Activated T-cell treated with anti-CD3 and anti-CD28 coated beads for 24 hours (primary cell): ENCODE measurements around the gene AGL.
"Not testable (repeated sequence)": the region's sequence is repeated elsewhere in the genome, so short reads cannot be mapped to it uniquely, and the experiment has no call there.

Experiments
- DNase-seq: peaks from one replicate; pipeline ENCODE4 v3.0.0-alpha.2; 2020; ENCODE audit warnings: low read depth

Gene AGL

DNA sequence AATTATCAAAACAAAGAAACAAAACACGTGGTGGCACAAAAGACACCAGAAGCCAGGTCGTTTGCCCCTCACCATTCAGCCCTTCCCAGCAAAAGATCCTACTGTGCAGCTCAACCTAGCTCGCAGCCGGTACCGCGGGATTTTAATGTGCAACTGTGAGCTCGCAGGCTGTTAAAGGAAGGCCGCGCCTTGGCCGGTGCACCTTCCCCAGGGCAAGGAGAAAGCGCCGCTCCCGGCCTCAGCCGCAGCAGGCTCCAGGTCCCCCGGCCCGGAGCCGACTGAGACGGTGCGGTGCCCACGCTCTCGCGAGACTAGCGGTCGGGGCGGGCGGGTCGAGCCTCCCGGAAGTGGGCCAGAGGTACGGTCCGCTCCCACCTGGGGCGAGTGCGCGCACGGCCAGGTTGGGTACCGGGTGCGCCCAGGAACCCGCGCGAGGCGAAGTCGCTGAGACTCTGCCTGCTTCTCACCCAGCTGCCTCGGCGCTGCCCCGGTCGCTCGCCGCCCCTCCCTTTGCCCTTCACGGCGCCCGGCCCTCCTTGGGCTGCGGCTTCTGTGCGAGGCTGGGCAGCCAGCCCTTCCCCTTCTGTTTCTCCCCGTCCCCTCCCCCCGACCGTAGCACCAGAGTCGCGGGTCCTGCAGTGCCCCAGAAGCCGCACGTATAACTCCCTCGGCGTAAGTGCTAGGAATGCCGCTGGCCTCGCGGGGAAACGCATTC is at the start of gene AGL:
TSS of gene AGL (plus strand) at position 618 of the 715 bp plus-strand sequence. CDS start 682 bp downstream, outside the sequence.
- peak; percentile 73 for DNase-seq

DNA sequence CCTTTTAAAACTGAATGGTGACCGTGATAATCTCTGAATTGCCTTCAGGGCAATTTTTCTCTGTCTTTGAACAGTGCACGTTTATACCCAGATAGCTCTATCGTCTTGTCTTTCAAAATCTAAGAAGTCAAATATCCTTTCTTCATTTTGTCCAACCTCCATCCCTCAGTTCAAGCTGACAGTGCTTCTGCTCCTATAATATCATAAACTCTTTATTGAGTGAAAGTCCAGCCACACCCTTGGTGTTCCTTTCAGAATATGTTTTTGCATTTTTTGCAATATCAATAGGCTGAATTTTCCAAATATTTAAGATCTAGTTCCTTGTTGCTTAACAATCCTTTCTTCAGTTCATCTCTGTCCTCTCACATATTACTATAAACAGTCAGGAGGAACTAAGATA is 48.6 kb upstream of the AGL start:
- DNase-seq: no peak

DNA sequence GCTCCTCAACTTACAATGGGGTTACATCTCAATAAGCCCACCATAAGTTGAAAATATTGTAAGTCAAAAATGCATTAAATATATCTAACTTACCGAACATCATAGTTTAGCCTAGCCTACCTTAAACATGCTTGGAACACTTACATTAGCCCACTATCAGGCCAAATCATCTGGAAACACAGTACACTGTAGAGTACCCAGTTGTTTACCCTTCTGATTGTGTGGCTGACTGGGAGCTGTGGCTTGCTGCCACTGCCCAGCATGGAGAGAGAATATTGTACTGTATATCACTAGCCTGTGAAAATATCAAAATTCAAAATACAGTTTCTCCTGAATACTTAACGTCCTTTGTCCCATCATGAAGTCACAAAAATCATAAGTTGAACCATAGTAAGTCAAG is 43.3 kb upstream of the AGL start:
- DNase-seq: no peak

DNA sequence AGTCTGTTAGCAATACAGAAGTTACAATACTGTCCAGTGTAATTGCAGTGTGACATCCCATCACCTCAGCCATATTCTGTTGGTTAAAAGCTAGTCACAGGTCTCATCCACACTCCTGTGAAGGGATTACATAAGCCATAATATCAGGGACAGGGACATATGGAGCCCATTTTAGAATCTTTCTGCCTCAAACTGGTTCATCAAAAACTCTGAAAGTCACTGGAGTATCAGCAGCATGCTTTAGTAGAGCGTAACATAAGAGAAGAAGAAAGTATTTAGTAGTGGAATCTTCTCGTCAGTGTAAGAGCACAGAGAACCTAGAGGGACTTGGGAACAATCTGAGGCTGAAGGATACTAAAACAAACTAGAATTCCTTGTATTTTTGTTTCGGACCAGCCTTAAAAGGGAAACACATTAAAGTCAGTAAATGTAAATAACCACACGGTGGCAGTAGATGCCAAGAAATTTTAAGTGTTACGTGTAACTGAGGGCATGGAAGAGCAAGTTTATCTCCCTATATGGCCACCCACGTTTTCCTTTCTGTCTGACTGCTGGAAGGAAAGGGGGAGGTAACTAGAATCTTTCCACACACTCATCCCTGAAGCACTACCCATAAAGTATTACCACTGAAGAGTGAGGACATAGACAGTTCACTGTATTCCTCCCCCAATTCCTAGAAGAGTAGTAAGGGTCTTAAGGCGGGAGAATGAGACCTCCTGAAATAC is 41.6 kb upstream of the AGL start:
- DNase-seq: peak; percentile 18

DNA sequence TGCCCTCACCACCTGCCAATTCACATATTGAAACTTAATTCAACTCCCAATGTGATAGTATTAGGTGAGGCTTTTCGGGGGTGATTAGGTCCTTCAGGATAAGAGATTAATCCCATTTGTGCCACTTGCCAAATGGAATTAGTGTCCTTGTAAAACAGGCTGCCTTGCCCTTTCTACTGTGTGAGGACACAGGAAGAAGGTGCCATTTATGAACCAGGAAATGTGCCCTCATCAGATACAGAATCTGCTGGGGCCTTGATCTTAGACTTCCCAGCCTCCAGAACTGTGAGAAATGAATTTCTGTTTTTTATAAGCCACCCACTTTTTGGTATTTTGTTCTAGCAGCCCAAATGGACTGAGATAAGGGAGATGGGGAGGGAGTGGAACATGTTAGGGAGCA is 39.1 kb upstream of the AGL start:
- DNase-seq: no peak

DNA sequence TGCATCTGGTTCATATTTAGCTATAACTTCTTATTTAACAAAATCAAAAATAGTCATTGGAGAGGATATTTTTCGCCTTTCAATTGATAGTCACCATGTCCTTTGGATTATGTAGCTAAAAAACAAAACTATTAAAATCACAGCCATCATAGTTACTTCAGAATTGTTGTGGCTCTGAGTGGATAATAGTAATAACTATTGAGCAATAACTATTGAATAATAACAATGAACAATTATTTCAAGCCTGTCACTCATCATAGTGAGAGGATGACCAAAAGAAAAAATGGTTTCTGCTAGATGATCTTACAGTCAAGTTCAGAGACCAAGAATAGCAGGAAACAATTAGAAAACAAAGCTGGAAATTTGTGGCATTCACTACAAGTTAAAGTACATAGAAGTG is 38.4 kb upstream of the AGL start:
- no peak for DNase-seq

DNA sequence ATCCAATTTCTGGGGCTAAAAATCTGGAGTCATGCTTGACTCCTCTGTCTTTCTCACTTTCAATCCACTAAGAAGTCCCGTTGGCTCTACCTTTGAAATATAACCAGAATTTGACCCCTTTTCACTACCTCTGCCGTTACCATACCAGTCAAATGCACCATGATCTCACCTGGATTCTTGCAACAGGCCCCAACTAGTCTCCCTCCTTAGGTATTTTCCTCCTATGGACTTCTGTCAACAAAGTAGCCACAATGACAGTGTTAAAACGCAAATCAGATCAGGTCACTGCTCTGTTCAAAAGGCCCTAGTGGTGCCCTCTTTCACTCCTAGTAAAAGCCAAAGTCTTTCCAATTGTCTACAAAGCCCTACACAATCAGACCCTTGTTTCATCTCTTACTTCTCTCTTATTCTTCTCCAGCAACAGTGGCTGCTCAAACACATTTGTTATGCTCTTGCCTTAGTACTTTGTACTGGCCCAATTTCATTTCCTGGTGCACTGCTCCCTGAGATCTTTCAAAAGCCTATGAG is 35.7 kb upstream of the AGL start:
- no peak for DNase-seq

DNA sequence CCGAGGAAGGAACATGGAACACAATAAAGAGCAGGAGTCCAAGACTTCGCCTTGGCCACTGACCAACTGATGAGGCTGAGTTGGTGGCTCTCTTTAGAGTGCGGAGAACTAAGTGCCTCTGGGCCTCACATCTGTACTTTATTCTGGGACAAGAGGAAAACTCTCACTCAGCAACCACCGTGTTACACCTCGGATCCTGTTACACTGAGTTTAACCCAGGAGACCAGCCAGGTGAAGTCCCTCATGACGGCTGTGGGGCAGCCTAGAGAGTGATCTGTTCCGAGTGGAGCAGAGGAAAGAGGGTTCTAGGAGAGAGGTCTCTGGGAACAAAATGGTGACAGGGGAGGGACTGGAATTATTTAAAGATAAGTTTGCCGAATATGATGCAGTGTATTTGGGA is 33.5 kb upstream of the AGL start:
- DNase-seq: no peak

DNA sequence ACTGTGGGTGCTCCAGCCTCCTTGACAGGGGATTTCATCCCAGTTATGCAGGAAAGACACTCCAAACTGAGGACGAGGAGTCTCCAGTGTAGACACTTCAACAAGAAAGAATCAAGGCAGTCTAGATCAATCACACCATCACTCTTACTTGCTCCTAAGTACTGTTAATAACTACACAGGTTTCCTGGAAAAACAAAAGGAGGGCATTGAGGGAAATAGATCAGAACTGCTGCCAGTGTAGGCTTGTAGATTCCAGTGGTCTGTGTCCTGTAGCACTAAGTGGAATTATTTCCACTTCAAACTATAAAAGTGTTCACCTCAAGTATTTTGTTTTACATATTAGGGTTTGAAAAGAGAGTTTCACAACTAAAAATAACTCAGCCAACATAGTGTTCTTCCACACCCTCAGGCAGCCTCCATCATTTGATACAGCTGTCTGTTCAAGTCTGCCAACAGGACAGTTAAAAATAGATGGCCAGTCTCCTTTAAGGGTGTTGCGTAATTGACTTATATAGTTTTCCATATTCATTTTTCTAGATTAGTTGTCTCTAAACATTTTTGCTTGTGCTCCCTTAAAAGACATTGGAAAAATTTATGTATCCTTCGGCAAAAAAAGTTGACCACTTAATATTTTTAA is 32.0 kb upstream of the AGL start:
- DNase-seq: no peak

DNA sequence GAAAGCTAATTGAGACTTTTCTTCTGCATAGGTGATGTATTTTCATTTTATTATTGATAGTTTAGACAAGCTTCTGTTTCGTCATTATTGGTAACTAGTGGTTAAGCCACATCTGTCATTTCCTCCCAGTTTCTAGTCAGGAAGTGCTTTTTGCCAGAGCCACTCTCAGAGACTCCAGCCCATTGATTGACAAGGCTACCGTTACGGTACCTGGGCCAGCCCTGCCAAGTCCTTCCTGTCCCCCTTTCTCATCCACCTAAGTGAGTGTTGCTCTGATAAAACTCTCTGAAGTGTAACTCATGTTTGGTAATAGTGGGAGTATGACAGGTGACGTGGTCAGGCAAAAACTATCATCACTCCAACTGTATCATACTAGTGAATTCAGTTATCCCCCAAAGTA is 29.6 kb upstream of the AGL start:
- DNase-seq: no peak

DNA sequence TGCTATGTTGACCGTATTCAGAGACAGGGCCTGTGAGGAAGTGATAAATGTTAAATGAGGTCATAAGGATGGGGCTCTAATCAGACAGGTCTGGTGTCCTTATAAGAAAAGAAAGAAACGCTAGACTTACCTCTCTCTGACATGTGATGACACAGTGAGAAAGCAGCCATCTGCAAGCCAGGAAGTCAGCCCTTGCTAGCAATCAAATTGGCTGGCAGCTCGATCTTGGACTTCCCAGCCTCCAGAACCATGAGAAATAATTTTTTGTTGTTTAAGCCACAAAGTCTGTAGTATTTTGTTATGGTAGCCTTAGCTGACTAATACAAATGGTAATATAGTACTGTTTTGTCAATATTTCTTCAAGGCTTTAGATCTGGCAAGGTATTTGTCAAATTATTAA is 25.1 kb upstream of the AGL start:
- DNase-seq: no peak

DNA sequence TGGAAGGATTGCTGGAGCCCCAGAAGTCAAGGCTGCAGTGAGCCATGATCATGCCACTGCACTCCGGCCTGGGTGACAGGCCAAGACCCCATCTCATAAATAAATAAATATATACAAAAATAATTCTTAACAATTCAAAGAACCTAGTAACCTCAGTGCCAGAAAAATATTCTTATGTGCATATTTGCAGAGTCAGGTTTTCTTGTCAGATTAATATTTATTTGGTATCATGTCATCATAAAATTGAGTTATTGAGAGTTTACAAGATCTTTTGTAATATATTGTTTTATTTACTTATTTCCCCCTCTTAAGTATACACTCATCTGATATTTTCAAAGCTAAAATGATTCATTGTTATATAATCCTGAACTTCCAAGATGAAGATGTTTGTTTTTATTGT is 24.5 kb upstream of the AGL start:
- no peak for DNase-seq

DNA sequence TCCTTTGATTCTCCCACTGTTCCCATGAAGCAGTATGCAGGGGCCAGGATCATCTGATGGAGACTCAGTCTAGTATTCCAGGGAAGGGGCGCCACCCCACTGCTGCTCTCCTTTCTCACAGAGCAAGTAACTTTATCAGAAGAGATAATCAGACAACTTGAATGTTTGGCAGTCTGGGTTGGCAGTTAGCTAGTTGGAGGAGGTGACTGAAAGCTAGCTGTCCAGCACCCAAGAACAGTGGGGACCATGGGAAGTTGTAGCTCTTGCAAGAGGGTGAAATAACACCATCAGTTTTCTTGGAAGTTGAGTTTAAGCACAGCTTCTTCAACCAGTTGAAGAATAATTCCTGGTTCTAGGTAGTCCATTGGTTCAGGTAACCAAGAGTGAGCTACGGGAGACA is 22.2 kb upstream of the AGL start:
- DNase-seq: no peak

DNA sequence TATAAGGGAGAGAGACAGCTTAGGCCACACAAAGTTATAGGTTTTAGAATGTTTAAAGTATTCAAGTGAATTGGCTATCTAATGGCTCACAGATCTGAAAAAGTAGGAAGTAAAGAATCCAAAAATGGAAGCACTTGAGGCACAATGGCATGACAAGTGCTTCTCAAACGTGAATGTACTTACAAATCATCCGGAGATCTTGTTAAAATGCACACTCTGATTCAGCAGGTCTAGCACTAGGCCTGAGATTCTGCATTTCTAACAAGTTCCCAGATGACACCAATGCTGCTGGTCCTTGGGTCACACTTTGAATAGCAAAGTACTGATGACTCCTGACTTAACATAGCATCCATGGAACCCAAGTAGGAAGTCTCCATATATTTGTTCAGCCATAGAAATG is 20.9 kb upstream of the AGL start:
- no peak for DNase-seq

DNA sequence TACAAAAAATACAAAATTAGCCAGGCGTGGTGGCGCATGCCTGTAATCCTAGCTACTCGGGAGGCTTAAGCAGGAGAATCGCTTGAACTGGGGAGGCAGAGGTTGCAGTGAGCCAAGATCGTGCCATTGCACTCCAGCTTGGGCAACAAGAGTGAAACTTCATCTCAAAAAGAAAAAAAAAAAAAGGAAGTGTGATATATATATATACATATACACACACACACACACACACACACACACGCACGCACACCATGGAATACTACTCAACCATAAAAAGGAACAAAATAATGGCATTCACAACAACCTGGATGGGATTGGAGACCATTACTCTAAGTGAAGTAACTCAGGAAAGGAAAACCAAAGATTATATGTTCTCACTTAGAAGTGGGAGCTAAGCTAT is 16.2 kb upstream of the AGL start:
- not testable (repeated sequence) for DNase-seq

DNA sequence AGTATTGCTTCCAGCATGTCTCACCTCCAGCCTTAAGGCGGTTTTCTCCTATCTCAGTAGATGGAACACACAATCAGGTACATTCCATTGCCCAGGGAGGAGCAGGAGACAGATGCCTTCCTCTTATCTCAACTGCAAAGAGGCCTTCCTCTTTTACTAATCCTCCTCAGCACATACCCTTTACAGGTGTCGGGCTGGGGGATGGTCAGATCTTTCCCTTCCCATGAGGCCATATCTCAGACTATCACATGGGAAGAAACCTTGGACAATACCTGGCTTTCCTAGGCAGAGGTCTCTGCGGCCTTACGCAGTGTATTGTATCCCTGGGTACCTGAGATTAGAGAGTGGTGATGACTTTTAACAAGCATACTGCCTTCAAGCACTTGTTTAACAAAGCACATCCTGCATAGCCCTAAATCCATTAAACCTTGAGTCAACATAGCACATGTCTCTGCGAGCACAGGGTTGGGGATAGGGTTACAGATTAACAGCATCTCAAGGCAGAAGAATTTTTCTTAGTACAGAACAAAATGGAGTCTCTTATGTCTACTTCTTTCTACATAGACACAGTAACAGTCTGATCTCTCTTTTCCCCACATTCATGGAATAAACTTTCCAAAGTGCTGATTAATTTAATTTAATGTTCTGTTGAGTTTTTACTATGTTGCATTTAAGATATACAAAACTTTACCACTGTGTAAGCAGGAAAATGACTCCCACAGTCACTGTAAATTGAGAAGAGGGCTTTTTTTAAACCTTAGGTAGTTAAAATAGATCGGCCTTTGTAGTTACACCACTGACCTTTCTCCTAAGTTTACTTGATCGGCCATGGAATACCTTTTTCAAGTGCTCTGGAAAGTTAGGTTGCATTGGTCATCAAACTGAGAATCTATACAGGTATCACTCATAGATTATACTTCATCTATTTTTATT is 13.7 kb upstream of the AGL start:
- not testable (repeated sequence) for DNase-seq

DNA sequence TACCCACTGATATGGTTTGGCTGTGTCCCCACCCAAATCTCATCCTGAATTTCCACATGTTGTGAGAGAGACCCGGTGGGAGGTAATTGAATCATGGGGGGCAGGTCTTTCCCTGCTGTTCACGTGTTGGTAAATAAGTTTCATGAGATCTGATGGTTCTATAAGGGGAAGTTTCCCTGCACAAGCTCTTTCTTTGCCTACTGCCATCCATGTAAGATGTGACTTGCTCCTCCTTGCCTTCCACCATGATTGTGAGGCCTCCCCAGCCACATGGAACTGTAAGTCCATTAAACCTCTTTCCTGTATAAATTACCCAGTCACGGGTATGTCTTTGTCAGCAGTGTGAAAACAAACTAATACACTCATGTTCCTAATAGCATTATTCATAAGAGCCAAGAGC is 9.8 kb upstream of the AGL start:
- DNase-seq: not testable (repeated sequence)

DNA sequence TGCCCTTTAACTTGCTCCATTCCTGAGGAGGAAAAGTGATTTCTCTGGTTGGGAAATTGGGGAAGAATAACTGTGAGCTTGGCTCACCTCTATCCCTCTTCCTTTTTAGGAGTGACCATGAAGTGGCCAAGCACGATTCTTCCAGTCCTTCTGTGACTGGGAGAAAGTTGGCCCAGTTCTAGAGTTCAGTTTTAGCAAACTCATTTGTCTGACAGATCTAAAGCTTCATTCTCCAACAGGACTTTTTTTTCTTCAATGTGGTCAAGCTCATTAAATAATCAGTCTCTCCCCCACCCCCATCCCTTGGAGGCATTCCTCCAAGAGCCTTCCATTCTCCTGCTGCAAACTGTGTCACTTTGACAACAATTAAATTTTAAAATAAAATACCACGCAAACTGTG is 6.4 kb upstream of the AGL start:
- DNase-seq: no peak

DNA sequence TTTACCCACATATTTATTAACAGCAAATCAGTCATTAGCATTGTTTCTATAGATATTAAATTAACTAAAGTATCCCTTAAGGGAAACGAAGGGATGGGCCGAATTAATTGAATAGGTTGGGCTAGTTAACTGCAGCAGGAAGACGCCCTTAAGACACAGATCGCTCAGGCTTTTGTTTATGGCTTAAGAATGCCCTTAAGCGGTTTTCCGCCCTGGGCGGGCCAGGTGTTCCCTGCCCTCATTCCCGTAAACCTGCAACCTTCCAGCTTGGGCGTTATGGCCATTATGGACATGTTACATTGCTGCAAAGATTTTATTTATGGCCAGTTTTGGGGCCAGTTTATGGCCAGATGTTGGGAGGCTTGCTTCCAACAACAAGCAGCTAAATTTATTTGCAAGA is 5.0 kb upstream of the AGL start:
- not testable (repeated sequence) for DNase-seq

DNA sequence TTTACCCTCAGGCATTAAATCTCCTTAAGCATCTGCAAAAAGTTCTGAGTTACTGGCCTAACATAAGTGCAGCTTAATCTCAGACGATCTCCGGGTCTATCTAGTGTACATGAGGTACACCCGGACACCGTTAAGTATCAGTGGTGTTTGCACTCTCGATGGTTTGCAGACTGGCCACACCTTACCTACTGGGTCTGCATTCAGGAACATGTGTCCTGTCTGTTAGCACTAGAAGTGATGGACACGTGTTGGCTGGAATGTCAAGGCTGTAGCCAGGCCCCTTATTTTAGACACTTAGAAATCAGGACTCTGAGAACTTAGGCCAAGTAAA is 783 bp upstream of the AGL start:
- DNase-seq: peak; percentile 2

DNA sequence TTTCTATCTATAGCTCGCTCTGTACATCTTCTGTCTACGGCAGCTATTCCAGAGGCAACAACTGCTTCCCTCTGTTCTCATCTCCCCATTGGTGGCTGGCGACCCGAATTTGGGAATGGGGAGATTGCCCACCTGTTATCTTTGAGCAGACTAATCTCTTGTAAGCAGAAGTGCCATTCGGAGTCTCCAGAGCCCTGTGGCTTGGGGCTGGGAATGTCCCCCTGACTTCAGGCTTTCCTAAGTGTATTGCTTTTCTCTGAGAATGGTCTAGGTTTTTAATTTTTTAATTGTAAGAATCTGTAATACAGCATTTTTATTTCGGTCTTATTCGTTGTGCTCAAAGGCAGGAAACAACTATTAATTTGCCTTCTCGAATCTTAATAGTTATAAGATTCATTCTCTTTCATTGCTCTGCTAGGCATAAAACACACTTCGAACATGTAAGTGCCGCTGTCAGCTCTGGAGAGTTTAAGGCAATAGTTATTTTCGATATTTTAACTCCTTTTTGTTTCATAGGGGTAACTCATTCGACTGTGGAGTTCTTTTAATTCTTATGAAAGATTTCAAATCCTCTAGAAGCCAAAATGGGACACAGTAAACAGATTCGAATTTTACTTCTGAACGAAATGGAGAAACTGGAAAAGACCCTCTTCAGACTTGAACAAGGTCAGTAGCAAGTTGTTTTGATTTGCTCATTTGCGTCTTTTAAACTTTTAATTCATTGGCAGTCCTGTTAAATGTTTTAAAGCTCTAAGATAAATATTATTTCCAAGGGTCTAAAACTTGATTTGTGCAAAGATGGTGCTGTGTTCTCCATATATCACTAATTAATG is 514 bp downstream of the AGL start:
- peak; percentile 0 for DNase-seq
